Fibroblast of lung (primary cell): ENCODE measurements around the gene SACM1L.

Source experiments
- CTCF ChIP-seq, 2 donors: IDR thresholded peaks in 1 of 2; conservative IDR thresholded peaks in 1 of 2; 1 replicate in 1 of 2; 2 replicates in 1 of 2; pipeline ENCODE4 v1.5.1; 2011 to 2012; ENCODE audit warnings: low read length in 2 of 2, control low read depth in 1 of 2, inconsistent platforms in 1 of 2, low read depth in 1 of 2, mild to moderate bottlenecking in 1 of 2
- EZH2 ChIP-seq: IDR thresholded peaks from 2 replicates; pipeline ENCODE4 v1.5.1; 2012; ENCODE audit warnings: low read length, control low read depth, mild to moderate bottlenecking; ENCODE audit errors: missing control alignments

DNA sequence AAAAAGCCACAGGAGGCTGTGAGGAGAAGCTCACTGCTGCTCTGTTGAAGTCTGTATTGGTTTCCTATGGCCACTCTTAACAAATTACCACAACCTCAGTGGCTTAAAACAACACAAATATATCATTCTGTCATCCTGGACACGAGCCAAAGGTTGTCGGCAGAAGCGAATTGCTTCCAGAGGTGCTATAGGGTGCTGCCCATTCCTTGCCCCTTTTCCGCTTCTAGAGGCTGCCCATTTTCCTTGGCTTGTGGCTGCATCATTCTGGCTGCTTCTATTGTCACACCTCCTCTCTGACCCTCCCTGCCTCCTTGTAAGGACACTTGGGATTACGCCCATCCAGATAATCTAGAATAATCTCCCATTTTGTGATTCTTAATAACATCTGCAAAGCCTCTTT, 6.4 kb upstream of the SACM1L start:
- TF ChIP-seq CTCF (conservative IDR thresholded peaks at IDR 0.05 in 1 of 2, IDR thresholded peaks at IDR 0.05 in 1 of 2; ENCODE audit: low read depth in 1 of 2, low read length in 2 of 2) (no peak), EZH2 (no peak)
